Measurements from ENCODE around the gene C17orf75. TPM values are rescaled to one million over a fixed set of nuclear protein-coding genes. Genes with fewer than 3 reads are reported as not detected.

The C17orf75 gene
- total and polyA plus RNA-seq, 2 experiments from 2014 or later = 16.0 to 25.7 TPM

DNA sequence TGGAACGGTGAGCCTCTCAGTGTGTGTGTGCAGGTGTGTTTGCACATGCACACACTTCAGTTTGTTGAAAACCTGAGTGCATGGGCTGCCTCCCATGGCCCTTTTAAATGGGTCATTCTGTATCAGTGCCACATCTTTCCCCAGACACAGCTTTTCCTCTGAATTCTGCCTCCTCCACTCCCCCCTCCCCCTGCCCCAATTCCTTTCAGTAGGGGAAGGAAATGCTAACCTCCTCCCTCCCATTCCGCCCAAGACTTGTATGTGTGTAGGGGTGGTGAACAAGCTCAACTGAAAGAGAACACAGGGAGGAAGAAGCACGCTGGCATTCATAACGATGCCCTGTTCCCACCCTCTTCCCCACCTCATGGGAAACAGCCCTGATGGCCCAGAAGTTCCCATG lies 34.3 kb downstream of the C17orf75 start:
- no peaks in the 10 kb centered on the region for H4K20me1 ChIP-seq (ENCODE audit: insufficient read depth, poor library complexity, severe bottlenecking)
- H3K79me2 ChIP-seq = no peaks in the 10 kb centered on the region
- no peak for DNase-seq (ENCODE audit: low spot score)
- H3K9me3 ChIP-seq (ENCODE audit: low read depth) = no peaks in the 10 kb centered on the region
- no peak overlapping the region for H2AFZ ChIP-seq
- H3K9me2 ChIP-seq (replicated peaks; ENCODE audit: insufficient read depth) = no peaks in the 10 kb centered on the region
- no peak overlapping the region for H3K27ac ChIP-seq
- no peaks in the 10 kb centered on the region for H3K4me1 ChIP-seq (ENCODE audit: insufficient read depth)
- no peak overlapping the region for H3K4me2 ChIP-seq
- H3K36me3 ChIP-seq (replicated peaks; ENCODE audit: insufficient read depth, low read depth) = no peaks in the 10 kb centered on the region
- no peak overlapping the region for H3K4me3 ChIP-seq
- no peak for TF ChIP-seq EZH2phosphoT487 (IDR thresholded peaks at IDR 0.05; ENCODE audit: low read depth, severe bottlenecking, unreplicated experiment)
- TF ChIP-seq EZH2 (IDR thresholded peaks at IDR 0.05; ENCODE audit: borderline replicate concordance) = no peak
- TF ChIP-seq, protein P1, sequence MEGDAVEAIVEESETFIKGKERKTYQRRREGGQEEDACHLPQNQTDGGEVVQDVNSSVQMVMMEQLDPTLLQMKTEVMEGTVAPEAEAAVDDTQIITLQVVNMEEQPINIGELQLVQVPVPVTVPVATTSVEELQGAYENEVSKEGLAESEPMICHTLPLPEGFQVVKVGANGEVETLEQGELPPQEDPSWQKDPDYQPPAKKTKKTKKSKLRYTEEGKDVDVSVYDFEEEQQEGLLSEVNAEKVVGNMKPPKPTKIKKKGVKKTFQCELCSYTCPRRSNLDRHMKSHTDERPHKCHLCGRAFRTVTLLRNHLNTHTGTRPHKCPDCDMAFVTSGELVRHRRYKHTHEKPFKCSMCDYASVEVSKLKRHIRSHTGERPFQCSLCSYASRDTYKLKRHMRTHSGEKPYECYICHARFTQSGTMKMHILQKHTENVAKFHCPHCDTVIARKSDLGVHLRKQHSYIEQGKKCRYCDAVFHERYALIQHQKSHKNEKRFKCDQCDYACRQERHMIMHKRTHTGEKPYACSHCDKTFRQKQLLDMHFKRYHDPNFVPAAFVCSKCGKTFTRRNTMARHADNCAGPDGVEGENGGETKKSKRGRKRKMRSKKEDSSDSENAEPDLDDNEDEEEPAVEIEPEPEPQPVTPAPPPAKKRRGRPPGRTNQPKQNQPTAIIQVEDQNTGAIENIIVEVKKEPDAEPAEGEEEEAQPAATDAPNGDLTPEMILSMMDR (IDR thresholded peaks at IDR 0.05; ENCODE audit: poor library complexity) = no peak
- WGBS (ENCODE audit: low lambda C conversion rate, missing lambda C conversion rate) = 77% methylated on average over 4 of the region's 4 CpGs
- no peaks in the 10 kb centered on the region for H3K27me3 ChIP-seq

- Histone ChIP-seq H3K9me3 (ENCODE audit: low read depth) (no peaks in the 10 kb centered on the region), H3K79me2 (no peaks in the 10 kb centered on the region), H3K36me3 (replicated peaks; ENCODE audit: insufficient read depth, low read depth) (no peaks in the 10 kb centered on the region), H3K4me2 (no peak overlapping the region), H2AFZ (no peak overlapping the region), H4K20me1 (ENCODE audit: insufficient read depth, poor library complexity, severe bottlenecking) (no peaks in the 10 kb centered on the region), H3K9me2 (replicated peaks; ENCODE audit: insufficient read depth) (no peaks in the 10 kb centered on the region), H3K4me3 (no peak overlapping the region), H3K4me1 (ENCODE audit: insufficient read depth) (no peaks in the 10 kb centered on the region), H3K27me3 (no peaks in the 10 kb centered on the region), H3K27ac (no peak overlapping the region)
- WGBS (ENCODE audit: low lambda C conversion rate, missing lambda C conversion rate) = 86% methylated on average over 7 of the region's 9 CpGs
- TF ChIP-seq EZH2phosphoT487 (IDR thresholded peaks at IDR 0.05; ENCODE audit: low read depth, severe bottlenecking, unreplicated experiment) (no peak), EZH2 (IDR thresholded peaks at IDR 0.05; ENCODE audit: borderline replicate concordance) (no peak)
- TF ChIP-seq, protein P1 (IDR thresholded peaks at IDR 0.05; ENCODE audit: poor library complexity) = no peak
- DNase-seq (ENCODE audit: low spot score) = no peak
These were observed 36.9 kb downstream of the C17orf75 start for GRCh38 chr17:32305049-32305448.

- Histone ChIP-seq H3K4me2 (no peak overlapping the region), H3K27me3 (no peaks in the 10 kb centered on the region)
- DNase-seq (ENCODE audit: low spot score) = no peak
These were observed 38.1 kb downstream of the C17orf75 start for GRCh38 chr17:32303781-32304288.

More at GRCh38 chr17:32303781-32304288, 38.1 kb downstream of the C17orf75 start:
- Histone ChIP-seq H2AFZ (no peak overlapping the region), H3K36me3 (replicated peaks; ENCODE audit: insufficient read depth, low read depth) (no peaks in the 10 kb centered on the region), H4K20me1 (ENCODE audit: insufficient read depth, poor library complexity, severe bottlenecking) (no peaks in the 10 kb centered on the region), H3K79me2 (no peaks in the 10 kb centered on the region), H3K4me3 (no peak overlapping the region), H3K9me3 (ENCODE audit: low read depth) (no peaks in the 10 kb centered on the region), H3K4me1 (ENCODE audit: insufficient read depth) (no peaks in the 10 kb centered on the region), H3K27ac (no peak overlapping the region), H3K9me2 (replicated peaks; ENCODE audit: insufficient read depth) (no peaks in the 10 kb centered on the region)
- 38% methylated on average over 2 of the region's 2 CpGs for WGBS (ENCODE audit: low lambda C conversion rate, missing lambda C conversion rate)
- TF ChIP-seq EZH2 (IDR thresholded peaks at IDR 0.05; ENCODE audit: borderline replicate concordance) (no peak), EZH2phosphoT487 (IDR thresholded peaks at IDR 0.05; ENCODE audit: low read depth, severe bottlenecking, unreplicated experiment) (no peak)
- TF ChIP-seq, protein P1 (IDR thresholded peaks at IDR 0.05; ENCODE audit: poor library complexity) = no peak
